Activated gamma-delta T cell treated with Interleukin-2 at 50 U/mL for 16 hours (primary cell): ENCODE data around the gene ABCE1.
"Not testable (repeated sequence)": the region's sequence is repeated elsewhere in the genome, so short reads cannot be mapped to it uniquely, and the experiment has no call there.

Source experiments
- DNase-seq: peaks from one replicate; pipeline ENCODE4 v3.0.0-alpha.2; 2020

Gene ABCE1

GRCh38 chr4:145103496-145103895, 5.4 kb downstream of the ABCE1 start:
- no peak for DNase-seq

DNA sequence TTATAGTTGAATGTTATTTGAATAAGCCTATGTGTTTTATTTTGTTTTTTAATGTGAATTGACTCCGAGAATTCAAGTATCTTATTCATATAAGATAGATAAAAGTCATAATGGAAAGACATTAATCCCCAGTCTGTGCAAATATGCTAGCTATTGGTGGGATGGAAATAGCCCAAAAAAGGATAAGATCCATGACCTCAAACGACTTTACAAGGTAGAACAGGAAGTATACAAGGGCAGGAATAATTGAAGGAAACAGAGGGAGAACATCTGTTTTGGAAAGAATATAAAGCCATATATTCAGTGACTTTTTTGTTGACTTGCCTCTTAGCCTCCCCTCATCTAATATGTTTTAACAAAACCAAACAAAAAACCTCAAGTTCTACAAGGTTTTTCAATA, 9.0 kb downstream of the ABCE1 start:
- DNase-seq = no peak

DNA sequence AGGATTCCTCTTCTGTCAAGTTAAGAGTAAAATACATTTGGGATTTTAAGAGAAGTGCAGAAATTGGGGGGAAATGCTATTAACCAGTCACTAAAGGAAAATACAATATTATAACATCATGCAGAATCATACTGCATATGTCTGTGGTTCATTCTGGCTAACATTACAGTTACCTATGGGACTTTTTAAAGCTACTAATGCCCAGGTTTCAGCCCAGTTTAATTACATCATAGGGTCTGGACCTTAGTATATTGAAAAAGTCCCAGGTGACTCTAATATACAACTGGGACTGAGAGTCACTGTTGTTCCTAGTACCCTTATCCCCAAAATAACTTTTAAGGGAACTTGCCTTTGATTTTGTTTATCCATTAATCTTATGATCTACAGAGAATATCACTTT, 10.0 kb downstream of the ABCE1 start:
- DNase-seq = no peak

DNA sequence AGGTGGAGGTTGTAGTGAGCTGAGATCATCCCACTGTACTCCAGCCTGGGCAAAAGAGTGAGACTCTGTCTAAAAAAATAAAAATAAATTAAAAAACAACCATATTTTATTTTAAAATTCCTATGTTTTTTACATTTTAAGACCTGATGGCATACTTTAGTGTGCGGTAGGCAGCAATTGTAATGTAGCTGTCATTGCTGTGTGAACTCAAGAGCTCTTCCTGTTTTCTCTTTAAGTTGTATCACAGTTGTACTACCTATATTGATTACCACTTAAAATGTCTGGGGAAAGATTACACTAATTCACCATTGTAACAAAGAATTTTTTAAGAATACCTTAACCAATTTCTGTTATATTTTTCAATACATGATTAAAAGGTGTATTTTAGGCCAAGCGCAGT, 27.3 kb downstream of the ABCE1 start:
- no peak for DNase-seq

DNA sequence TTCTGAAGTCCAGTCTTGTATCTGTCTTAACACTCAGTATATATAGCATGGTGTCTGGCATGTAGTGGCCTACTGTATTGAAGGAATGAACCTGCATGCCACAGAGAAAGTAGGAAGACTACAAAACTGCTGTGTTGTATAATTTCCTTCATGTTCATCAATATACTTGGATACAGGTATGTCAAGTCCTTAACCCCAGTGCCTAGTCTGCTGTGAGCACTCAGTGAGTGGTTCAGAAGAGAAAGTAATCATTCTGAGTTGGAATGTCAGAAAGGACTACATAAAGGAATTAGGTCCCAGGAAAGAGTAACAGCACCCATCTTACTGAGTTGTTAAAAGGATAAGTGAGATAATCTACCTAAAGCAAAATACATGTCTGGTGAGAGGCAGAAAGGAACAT, 32.0 kb downstream of the ABCE1 start:
- DNase-seq = no peak

GRCh38 chr4:145130788-145131399, 32.8 kb downstream of the ABCE1 start:
- no peak for DNase-seq

GRCh38 chr4:145131848-145132247, 33.7 kb downstream of the ABCE1 start:
- no peak for DNase-seq

GRCh38 chr4:145132511-145133098, 34.5 kb downstream of the ABCE1 start:
- DNase-seq = no peak

- not testable (repeated sequence) for DNase-seq
Measured at GRCh38 chr4:145136219-145136618, 38.1 kb downstream of the ABCE1 start.

- no peak for DNase-seq
Measured at GRCh38 chr4:145148980-145149379, 50.9 kb downstream of the ABCE1 start.

- DNase-seq = no peak
Measured at GRCh38 chr4:145153181-145153903, 55.2 kb downstream of the ABCE1 start.

GRCh38 chr4:145153904-145154298, 55.8 kb downstream of the ABCE1 start:
- DNase-seq = no peak

DNA sequence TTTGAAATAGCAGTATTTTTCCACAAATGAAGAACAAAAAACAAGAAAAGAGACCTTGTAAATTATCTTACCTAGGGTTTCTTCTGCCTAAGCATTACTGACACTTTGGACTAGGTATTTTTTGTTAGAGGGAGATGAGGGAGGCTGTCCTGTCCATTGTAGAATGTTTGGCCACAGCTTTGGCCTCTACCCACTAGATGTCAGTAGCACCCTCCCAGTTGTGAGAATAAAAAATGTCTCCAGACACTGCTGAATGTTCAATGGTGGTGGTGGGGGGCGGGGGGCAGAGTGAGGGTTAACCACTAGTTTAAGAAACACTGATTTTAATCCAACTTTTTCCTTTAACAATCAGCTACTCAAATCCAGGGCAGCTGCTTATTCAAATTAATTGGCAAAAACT, 56.5 kb downstream of the ABCE1 start:
- DNase-seq = no peak

DNA sequence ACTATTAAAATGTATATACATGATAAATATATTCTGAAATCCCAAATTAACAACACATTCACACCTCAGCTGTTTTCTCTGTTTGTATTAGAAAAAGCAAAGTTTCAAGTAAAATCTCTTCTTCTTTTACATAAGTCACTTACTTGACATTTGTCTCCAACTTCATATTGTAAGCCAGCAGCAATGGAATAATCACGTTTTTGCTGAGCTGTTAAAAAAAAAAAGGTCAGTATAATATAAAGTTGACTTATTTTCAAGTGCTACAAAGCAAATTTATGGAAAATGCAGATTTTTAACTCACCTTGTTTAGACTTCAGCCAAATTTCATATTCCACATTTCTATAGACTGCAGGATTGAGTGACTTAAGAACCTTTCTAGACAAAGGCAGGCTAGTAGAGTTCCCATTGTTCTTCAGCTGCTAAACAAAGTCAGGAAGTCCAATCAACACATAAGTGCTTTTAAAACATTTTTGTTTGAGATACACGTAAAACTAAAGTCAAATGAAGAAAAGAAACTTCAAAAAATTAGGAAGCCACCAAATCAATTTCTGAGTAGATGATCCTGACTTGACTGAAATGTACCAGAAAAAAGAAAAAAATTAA, 57.3 kb downstream of the ABCE1 start:
- DNase-seq = no peak

- no peak for DNase-seq
Measured at GRCh38 chr4:145156986-145157385, 58.9 kb downstream of the ABCE1 start.

- no peak for DNase-seq
Measured at GRCh38 chr4:145161549-145161948, 63.4 kb downstream of the ABCE1 start.

DNA sequence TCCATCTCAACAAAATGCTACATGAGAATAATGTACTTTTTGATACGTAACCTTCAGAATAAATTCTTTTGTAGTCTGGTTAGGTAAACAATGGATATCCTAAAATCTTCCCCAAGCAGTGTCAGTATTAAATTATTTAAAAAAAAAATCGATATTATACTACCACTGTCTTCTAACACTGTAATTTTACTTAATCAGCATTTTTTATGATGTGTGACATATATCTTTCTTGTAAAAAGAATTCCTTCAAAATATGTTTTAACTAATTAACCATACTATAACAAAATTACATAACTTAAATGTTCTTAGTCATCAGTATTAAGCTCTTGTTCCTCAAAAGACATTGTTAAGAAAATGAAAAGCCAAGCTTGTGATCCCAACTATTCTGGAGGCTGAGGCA, 69.8 kb downstream of the ABCE1 start:
- no peak for DNase-seq

- no peak for DNase-seq
Measured at GRCh38 chr4:145168581-145169187, 70.6 kb downstream of the ABCE1 start.

DNA sequence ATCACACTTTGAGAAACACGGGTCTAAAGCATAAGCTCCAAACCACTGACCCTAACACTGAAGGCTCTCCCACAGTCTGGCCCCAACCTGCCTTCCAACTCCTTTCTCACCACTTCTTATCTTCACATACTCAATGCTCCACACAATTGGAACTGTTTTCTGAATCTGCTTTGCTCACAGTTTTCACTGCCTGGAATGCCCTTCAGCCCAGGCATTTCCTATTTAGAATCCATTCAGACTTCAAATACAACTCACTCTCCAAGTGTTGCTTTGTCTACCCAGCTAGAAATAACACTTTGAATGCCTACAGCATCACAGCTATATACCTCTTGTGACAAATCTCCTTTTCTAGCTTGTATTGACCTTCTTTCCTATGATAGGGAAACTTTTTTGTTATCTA, 72.1 kb downstream of the ABCE1 start:
- no peak for DNase-seq

GRCh38 chr4:145171911-145172310, 73.8 kb downstream of the ABCE1 start:
- no peak for DNase-seq

DNA sequence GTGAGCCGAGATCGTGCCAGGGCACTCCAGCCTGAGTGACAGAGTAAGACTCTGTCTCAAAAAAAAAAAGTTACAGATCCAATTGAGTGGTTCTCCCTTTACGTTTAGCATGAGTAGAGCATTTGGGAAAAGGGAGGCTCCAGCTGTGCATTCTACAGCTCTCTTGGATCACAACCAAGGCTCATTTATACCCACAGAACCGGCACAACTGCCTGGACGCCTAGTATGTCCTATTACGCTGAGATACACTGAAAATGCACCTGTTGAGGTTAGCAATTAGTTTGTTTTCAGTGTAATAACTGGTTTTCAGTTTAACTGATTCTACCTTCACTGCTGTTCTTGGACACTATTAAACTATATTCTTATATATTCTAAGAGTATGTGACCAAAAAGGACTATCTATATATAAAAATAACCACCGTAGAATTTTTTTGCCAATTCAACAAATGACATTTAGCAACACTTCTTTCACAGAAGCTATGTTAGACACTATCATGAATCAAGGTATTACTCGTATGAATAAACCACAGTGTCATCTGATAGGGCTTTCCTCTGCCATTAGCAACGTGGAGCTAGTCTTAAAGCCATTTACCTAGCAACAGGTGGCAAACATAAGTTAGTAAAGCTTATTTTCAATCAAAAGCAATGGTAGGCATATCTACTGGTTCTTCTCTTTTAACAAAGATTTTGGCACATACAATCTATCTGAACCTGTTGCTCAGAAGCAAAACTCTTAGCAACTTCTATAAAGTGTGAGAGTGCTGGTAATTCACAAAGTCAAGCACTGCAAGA, 78.7 kb downstream of the ABCE1 start:
- DNase-seq = no peak

DNA sequence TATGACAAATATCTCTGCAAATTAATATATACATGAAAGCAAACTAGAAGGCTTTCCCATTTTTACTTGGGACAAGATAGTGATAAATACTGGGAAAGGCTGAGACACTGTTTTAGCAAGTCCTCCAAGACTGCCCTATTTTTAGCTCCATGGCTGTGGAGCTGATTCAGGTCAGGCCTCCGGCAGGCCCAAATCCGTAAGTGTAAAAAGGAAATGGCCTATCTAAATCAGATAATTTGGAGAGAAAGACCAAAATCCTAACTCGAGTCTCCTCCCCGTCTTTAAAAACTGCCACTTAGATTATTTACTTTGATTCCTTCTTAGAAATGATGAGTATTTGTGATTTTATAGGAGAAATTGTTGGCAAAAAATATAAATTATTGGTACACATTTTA, 79.4 kb downstream of the ABCE1 start:
- no peak for DNase-seq
